LHCN-M2 (cell line): Measurements from ENCODE around the gene RBBP8NL. TPM values are rescaled to one million over a fixed set of nuclear protein-coding genes. Genes with fewer than 3 reads are reported as not detected.

Experiments
- DNase-seq: peaks from one replicate; pipeline ENCODE4 v3.0.0-alpha.2; 2012; ENCODE audit warnings: low read depth
- polyA plus RNA-seq: library from polyadenylated mRNA; unstranded; fragments of >200 nt; gene quantifications from one replicate; pipeline ENCODE4 v1.2.1, GENCODE V29; 2012; ENCODE audit warnings: missing spikeins
- total RNA-seq: library from RNA; depleted of rRNA; stranded (reverse); fragments of >200 nt; gene quantifications from 2 replicates; pipeline ENCODE4 v1.2.3, GENCODE V29; 2014; rRNA removed

The RBBP8NL gene, protein sequence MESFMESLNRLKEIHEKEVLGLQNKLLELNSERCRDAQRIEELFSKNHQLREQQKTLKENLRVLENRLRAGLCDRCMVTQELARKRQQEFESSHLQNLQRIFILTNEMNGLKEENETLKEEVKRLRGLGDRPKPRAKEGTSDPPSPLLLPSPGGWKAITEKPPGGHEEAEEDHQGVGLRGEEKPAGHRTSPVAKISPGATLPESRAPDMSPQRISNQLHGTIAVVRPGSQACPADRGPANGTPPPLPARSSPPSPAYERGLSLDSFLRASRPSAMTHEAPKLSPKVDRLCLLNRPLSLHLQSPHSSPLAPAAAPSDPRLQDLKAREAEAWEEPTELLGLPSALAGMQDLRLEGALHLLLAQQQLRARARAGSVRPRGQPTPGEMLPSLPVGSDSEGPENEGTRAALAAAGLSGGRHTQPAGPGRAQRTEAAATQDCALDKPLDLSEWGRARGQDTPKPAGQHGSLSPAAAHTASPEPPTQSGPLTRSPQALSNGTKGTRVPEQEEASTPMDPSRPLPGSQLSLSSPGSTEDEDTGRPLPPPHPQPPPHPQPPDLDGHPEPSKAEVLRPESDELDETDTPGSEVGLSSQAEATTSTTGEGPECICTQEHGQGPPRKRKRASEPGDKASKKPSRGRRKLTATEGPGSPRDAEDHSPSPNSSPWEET
- total RNA-seq: not detected in 2 replicates
- not detected for polyA plus RNA-seq

DNA sequence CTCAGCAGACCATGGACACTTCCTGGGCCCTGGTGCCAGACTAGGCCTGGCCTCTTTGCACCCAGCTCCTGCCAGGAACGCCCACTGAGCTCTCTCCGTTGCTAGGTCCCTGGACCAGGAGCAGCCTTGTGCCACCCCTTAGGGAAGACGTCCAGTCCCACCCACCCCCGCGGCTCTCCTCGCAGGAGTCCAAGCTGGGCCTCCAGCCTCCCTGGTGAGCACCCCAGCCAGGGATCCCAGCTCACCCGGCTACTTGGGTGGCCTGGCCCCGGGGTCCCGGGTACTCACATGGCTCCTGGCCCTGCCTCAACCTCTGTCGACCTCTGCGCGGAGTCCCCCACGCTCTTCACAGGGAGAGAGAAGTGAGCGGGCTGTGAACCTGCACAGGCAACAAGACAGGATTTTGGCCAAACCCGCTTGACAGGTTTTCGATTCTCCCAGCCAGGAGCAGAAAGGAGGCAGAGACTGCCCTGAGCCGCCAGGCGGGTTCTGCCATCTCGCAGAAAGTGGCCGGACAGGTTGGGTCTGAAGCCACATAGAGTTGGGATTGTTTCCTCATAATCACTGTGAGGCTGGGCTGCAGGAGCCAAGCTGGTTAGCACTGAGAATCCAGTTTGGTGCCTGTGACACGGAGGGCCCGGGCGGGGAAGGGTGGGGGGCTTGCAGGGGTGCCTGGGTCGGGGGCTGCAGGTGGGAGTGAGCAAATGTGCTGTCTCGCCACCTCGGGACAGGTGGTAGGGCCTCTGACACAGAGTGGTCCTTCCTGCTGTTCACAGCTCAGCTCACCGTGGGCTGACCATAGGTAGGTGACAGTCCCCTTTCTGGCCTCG, at the start of gene RBBP8NL:
RBBP8NL (minus strand) TSS at position 368 of the 830 bp plus-strand sequence. CDS start 7,892 bp downstream, outside the sequence.
- no peak for DNase-seq

DNA sequence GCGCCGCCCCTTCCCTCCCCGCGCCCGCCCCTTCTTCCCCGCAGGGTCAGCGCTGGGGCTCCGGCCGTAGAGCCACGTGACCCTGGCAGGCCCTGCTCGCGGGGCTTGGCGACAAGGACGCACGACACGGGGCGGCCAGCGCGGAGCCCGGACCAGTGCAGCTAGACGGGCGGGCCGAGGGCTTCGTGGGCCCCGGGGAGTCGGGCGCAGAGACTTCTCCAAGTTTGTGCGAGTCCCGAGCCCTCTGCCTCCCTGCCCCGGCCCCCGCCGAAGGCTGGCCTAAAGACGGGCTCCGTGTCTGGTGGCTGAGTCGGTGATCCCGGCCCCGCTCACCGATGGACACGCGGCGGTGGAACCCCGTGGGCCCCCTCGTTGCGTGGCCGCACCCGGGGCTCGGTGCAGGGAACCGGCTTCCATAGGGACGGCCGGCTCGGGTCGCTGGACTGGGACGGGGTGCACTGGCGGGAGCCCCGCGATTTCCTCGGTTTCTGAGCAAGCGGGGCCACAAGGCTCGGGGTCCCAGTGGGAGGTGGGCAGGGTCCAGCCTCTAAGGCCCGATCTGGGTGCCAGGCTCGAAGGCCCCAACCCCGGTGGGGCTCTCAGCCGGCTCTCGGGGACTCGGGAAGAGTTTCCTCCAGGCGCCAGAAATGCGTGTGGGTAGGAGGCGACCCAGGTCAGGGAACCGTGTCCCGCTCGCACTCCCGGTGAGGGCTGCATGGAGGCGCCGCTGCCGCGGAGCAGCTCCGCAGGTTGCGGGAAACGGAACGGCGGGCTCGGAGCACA, 48.9 kb upstream of the RBBP8NL start:
- no peak for DNase-seq

DNA sequence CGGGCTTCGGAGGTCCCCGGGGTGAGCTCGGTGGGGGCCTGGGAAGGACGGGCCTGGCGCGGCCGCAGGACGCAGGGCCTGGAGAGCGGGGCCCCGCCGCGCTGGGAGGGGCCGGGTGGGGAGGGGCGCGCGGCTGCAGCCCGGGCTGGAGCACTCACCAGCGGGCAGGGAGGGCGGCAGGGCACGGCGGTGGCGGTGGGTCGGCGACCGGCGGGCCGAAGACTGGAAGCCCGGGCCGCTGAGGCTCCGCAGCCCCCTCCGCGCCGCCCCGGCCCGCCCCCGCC, 48.4 kb upstream of the RBBP8NL start, which contains the start of gene GATA5:
GATA5 (minus strand) TSS at position 224 of the 284 bp plus-strand sequence. CDS start 474 bp downstream, outside the sequence.
- no peak for DNase-seq

DNA sequence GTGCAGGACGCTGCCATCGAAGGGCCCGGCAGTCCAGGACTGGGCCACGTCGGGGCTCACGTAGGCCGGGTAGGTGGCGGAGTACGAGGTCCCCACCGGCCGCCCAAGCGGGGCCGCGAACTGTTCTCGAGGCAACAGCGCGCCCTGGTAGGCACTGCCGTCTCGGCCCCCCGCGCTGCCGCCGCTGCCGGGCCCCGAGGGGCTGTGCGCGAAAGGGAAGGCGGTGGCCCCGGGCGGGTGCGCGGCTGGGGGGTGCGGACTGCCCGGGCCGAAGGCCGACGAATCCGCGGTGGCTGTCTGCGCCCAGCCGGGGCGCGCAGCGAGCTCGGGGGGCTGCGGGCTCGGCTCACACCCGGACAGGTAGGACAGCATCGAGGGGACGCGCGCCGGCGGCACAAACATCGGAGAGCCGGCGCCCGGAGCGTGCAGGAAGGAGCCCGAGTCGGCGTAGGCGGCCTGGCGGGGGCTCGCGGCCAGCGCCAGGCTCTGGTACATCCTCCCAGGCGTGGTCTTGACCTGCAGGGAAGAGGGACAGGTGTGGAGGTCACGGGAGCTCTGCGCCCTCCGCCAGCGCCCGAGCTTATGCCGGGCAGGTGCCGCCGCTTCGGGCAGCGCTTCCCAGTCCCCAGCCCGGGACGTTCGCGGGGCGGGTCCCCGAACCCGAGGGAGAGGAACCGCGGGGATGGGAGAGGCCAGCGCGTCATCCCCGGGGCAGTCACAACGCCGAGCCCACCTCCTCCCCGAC, 47.9 kb upstream of the RBBP8NL start:
- DNase-seq: no peak

DNA sequence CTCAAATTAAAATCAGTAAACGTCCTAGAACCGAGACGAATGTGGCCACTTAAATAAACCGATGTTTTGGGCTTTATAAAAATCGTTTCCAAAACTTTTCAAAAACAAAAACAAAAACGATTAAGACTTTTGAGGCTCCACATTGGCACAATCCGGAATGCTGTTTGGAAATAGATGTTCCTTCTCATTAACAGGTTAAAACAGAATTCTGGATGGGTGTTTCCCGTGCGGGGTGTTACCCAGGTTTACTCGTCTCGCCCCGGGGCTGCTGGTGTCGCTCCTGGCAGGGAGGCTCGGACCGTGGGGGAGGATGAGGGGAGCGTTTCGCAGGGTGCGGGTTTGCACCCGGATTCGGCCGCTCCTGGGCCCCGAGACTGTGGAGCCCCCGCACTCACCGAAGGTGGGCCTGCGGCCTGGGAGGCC, 47.3 kb upstream of the RBBP8NL start:
- DNase-seq: no peak

DNA sequence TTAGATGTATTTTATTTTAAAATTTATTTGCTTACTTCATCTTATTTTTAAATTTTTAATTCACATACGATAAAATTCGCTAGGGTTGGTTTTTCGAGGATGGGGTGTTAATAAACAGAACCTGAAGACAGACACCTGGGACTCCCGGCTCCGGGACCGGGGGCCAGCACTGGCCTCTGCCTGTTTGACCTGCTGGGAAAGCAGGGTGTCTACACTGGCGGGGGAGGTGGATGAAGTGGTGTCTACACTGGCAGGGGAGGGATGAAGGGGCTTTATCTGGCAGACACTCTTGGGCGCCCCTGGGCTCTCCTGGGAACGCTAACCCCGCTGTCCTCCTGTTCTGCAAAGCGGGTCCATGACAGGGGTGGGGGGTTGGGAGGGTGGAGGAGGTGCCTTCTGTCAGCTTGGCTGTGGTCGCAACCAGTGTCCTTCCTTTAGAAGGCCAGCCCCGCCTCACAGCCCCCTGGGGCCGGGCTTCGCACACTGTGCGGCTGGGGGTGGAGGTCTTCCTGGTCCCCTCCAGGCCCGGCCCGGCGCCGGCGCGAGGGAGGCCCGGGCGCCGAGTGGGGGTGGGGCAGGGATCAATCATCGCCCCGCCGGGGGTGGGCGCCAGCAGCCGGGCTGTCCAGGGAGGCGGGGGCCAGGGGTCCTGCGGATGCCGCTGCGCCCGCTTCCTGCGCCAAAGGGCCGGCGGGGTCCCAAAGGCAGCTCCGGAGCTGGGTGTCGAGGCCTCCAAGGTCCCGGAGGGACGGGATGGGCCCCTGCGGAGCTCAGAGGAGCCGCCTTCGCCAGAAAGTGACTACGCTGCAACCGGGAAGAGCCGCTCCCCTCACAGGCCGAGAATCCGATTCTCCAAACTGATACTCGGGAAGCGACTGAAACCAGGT, 46.6 kb upstream of the RBBP8NL start:
- no peak for DNase-seq

DNA sequence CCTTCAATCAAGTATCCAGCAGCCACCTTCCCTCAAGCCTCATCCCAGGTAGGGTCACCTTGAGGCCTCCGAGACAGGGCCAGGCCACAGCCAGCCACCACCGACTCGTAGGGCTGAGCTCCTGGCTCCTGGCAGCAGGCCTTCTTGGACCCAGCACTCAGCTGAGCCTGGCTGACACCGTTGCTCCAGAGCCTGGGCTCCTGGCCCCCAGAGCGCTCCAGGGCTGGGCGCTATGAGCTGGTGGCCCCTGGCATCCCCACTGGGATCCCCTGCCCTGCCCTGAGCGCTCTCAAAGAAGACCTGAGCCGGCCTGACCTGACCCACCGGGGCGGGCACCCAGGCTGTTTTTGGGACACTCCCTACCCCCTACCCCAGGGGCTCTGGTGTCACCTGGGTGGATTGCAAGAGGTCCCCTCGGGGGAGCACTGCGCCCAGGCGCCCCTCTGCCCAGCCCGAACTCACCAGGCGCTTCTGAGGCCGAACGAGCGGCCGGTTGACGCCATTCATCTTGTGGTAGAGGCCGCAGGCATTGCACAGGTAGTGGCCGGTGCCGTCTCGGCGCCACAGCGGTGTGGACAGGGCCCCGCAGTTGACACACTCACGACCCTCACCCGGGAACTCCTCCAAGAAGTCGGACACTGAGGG, 45.7 kb upstream of the RBBP8NL start:
- no peak for DNase-seq

DNA sequence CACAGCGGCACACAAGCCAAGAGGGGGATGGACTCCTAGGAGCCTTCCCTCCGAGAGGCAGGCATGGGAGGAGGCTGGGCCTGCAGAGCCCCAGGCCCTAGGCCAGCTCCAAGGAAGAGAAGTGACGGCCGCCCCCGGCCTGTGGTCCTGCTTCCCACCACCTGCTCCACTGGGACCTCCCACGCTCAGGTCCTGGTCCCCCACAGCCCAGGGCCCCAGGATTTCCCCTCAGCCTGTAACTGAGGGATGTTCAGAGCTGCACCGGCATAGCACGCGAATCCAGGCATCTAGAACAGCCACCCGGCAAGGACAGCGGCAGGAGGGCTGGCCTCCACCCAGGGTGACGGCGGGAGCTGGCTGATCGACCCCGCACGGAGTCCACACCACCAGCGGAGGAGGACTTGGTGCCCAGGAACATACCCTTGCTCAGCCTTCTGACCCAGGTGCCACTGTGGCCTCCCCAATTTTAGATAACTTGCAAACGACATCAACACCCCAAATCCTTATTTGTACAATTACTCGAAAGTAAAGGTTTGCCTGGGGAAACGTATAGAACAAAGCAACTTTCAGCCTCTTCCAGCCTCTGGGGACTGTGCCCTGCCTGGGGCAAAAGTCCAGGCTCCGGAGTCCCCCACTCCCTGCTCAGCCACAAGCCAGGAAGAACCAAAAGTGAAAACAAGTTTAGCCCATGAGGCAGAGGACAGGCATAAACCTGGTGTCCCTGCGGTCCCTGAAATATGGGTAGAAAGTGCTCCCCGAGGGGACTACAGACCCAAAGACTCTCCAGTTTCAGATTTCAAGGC, 45.0 kb upstream of the RBBP8NL start:
- no peak for DNase-seq

DNA sequence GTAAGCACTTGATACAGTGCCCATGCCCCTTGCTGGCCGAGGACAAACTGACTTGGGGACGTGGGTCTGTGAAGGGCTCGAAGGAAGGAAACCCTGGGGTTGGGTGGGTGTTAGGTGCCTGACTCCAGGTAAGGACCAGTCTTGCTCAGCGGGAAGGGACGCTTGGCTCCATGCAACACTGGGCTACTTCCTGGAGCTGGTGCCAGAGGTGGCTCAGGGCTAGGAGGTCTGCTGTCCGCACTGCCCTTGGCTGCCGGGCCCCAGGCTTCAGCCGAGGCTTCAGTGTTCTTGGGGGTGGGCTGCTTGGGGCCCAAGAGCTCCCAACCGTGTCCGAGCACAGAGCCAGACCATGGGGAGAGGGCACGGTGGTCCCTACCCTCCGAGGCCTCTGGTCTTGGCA, 43.1 kb upstream of the RBBP8NL start:
- DNase-seq: no peak

DNA sequence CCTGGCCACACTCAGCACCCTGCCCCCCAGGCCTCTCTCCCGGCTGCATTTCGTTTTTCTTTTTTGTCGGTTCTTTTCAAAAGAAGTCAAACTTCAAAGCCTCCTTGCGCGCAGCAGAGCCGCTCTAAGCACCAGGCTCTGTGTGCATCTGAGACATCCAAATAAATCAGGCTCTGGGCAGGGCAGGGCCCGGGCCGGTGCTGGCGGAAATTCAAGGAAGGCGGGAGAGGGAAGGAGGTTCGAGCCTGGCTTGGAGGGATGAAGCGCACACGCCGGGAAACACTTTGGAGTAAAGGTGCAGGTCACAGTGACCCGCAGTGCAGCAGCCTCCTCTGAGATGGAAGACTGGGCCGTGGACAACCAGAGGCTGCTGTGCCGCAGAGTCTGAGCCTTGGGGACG, 42.7 kb upstream of the RBBP8NL start:
- no peak for DNase-seq

DNA sequence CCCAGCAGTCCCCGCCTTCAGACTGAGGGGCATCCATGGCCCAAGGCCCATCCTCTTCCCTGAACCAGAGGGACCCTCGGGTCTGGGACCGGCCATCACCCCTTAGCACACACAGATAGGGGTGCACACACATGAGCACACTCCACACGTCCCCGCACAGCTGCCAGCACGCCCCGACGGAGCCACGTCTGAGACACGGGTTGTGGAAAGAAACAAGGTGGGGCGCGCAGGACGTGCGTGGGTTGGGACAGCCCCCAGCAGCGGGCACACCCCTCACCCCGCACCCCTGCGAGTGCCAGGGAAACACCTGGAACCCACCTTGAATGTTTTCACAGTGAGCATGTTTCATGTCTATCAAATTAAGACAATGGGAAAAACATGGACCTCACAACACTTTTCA, 42.0 kb upstream of the RBBP8NL start:
- no peak for DNase-seq

DNA sequence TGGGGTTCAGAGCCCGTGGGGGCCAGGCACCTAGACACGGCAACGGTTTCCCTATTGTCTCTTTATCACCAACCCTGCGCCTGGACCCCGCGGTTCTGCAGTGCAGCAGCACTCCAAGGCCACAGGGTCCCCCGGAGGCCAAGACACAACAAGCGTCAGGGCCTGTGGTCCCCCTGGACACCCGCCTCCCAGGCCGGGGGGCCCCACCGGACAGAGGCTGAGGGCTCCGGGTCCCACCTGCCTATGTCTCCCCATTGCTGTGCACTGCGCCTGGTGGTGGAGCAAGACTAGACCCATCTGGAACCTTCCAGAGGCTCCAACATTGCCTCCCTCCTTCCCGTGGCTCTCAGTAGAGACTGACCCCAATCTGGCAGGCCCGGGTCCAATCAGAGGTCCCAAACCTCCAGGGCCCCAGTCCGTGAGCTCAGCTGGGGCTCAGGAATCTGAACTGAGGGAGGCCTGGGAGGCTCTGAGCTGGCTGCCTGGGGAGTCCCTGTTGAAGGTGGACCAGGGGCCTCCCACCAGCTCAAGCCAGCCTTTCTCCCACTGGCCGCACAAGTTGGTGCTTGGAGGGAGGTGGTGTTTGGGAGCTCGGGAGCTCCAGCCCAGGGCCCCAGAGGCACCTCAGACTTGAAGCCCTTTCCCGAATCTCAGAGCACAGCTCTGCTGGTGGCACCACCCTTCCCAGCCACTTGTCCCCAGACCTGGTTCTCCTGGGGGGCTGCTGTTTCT, 39.6 kb upstream of the RBBP8NL start:
- DNase-seq: no peak

DNA sequence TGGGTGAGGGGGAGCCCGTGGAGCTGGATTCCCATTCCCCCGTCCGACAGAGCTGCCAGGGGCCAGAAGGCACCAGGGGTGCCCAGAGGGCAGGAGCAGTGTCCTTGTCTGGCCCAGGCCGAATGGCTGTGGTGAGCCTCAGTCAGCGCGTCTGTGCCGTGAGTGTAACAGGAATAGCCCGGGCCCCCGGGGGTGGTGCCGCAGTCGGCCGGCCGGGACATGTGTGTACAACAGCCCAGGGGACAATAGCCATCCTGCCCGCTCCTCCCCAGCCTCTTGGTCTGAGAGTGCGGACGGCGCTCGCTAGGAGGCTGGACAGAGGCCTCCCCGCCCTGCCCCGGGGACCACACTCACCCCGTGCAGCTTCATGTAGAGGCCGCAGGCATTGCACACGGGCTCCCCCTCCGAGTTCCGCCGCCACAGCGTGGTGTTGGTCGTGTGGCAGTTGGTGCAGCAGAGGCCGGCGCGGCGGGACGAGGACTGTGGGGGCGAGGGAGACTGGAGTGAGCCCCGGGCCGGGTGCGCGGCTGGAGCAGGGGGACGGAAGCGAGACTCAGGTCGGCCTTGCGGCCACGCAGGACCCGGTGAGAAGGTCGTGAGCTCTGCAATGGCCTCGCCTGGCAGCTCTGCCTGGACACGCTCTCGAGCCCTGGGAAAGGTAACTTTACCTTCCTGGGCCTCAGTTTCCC, 38.9 kb upstream of the RBBP8NL start:
- no peak for DNase-seq

DNA sequence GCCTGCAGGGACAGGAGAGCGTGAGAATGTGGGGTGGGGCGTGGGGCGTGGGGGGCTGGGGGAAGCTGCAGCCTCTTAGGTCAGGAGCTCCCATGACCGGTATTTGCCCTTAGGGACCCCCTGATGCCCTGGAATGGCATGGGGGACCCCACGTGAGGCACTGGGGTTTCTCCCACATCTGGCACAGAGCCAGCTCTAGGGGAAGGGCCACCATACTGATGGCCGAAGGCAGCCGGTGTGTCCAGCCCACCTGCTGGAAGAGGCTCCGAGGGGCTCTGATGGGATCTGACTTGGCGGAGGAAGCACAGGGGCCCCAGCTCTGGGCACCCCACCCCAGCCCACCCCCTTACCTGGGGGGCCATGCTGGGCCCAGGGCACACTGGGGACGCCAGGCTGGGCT, 37.7 kb upstream of the RBBP8NL start:
- DNase-seq: no peak

DNA sequence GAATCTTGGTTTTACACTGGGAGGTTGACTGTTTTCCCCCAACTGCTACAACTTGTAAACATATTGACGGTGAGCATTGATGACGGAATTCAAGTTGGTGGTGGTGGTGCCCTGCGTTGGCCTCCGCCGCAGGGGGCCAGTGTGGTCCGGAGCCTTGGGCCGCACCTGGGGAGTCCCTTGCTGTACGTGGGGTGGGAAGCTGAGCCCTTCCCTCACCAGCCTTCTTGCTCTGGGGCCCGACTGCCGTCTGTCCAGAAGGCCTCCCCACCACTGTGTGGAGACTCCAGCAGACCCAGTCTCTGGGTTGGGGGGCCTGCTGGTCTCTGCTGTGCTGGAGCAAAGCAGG, 37.1 kb upstream of the RBBP8NL start:
- no peak for DNase-seq

DNA sequence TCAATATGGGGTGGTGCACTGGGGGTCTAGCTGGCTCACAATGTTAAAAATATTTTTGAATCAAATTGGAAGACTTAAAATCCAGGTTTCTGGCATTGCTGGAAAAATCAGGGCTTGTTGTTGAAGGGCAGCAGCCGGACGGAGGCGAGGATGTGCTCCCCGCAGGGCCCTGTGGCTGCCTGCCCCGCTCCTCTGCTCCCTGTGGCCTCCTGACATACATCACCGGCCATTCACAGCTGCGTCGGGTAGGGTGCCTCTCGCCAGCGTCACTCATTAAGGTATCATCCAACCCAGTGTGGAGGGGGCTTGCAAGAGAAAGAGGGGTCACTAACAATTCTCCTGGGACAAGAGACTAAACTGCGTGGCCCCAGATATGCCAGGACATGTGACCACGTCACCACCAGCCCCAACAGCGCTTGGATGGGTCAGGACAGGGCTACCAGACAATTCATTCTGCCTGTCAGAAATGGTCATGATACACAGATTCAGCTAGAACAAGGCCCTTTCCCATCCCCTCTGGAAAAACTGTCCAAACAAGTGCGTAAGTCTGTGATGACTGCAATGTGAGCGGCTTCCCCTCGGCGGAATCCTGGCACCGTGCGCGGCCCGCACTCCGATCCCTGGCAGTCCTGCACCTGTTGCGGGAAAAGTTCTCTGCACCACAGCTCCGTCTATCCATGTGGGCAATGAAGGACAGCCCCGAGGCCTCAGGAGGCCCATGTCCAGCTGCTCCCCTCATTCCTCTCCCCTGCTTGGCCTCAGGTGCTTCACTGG, 36.5 kb upstream of the RBBP8NL start:
- DNase-seq: no peak
